CD4-positive, alpha-beta T cell (primary cell): Measurements from ENCODE around the gene ZCWPW1. TPM values are rescaled to one million over a fixed set of nuclear protein-coding genes. Genes with fewer than 3 reads are reported as not detected.
A peak's percentile ranks its signal among the peaks of the same experiment; 100 is the strongest.

Source experiments
- ATAC-seq: fragments of 200-7000 bp; cut with Tn5 transposase; one replicate; pipeline ENCODE4 v1.10.0; 2022; ENCODE audit warnings: mild to moderate bottlenecking; ENCODE audit not compliant: poor library complexity
- CTCF ChIA-PET: fragments of 350-600 bp; sonication (Branson Sonifier 250); formaldehyde crosslinking; loops from one replicate; lab custom pipeline; 2021; ENCODE audit warnings: antibody characterized with exemption, inconsistent platforms; lab: Charles Lee
- POLR2A ChIA-PET: fragments of 350-600 bp; sonication (Branson Sonifier 250); formaldehyde crosslinking; loops from one replicate; lab custom pipeline; 2021; ENCODE audit warnings: antibody characterized with exemption, inconsistent platforms; lab: Charles Lee
- DNase-seq, 14 experiments: peaks; one replicate each; pipeline ENCODE4 v3.0.0-alpha.2; 2013 to 2020; ENCODE audit warnings: mixed read lengths in 2 of 14
- H3K27ac ChIP-seq, 2 donors: one replicate each; pipeline versions ENCODE4 v1.5.1 to v1.7.0; 2013; ENCODE audit warnings: low read length in 2 of 2, low read depth in 1 of 2, mild to moderate bottlenecking in 1 of 2
- H3K27me3 ChIP-seq, 2 experiments: 1 replicate in 1 of 2; 2 replicates in 1 of 2; pipeline versions ENCODE4 v1.6.1 to v1.7.0; 2013; ENCODE audit warnings: low read length in 2 of 2, control low read depth in 1 of 2, mild to moderate bottlenecking in 1 of 2, moderate library complexity in 1 of 2; ENCODE audit not compliant: insufficient read depth in 2 of 2, control insufficient read depth in 1 of 2
- H3K36me3 ChIP-seq: one replicate; pipeline ENCODE4 v1.6.1; 2013; ENCODE audit warnings: low read length, control low read depth; ENCODE audit not compliant: insufficient read depth
- H3K4me1 ChIP-seq: one replicate; pipeline ENCODE4 v1.6.1; 2013; ENCODE audit warnings: low read length, control low read depth; ENCODE audit not compliant: insufficient read depth
- H3K4me3 ChIP-seq: one replicate; pipeline ENCODE4 v1.5.1; 2013; ENCODE audit warnings: mild to moderate bottlenecking, low read length, moderate library complexity
- H3K9me3 ChIP-seq, 2 experiments: 1 replicate in 1 of 2; 2 replicates in 1 of 2; pipeline versions ENCODE4 v1.6.1 to v1.7.0; 2013; ENCODE audit warnings: low read length in 2 of 2, mild to moderate bottlenecking in 2 of 2, control low read depth in 1 of 2, moderate library complexity in 1 of 2; ENCODE audit not compliant: control insufficient read depth in 1 of 2, insufficient read depth in 1 of 2
- H3K27ac Mint-ChIP-seq: one replicate; pipeline ENCODE4 v1.8.0; 2020; ENCODE audit warnings: mixed read lengths
- H3K27me3 Mint-ChIP-seq: one replicate; pipeline ENCODE4 v1.8.0; 2021; ENCODE audit warnings: mixed read lengths
- H3K36me3 Mint-ChIP-seq: one replicate; pipeline ENCODE4 v1.8.0; 2021; ENCODE audit warnings: low read depth, mixed read lengths
- H3K4me1 Mint-ChIP-seq: one replicate; pipeline ENCODE4 v1.8.0; 2021; ENCODE audit warnings: low read depth, mixed read lengths
- H3K4me3 Mint-ChIP-seq: one replicate; pipeline ENCODE4 v1.8.0; 2020; ENCODE audit warnings: mild to moderate bottlenecking, mixed read lengths
- H3K9me3 Mint-ChIP-seq: one replicate; pipeline ENCODE4 v1.8.0; 2020; ENCODE audit warnings: mixed read lengths
- intact Hi-C, 2 experiments: fragments of 100-400 bp; cut with DNase I in 1 of 2; cut with micrococcal nuclease in 1 of 2; formaldehyde crosslinking; loops; one replicate each; pipeline versions ENCODE4 v1.15.1 to v1.9.0; 2023 to 2025; cut with DNase I, micrococcal nuclease
- total RNA-seq, 174 experiments: library from RNA in 2 of 174; stranded (reverse) in 2 of 174; gene quantifications; one replicate each; pipeline ENCODE4 v1.2.3 and lab custom pipeline; 2021 to 2026
- TF ChIP-seq, protein P1 (sequence below): fragments of 200-600 bp; IDR thresholded peaks from one replicate; pipeline ENCODE4 v1.8.0; 2022; ENCODE audit warnings: antibody characterized with exemption, mild to moderate bottlenecking

The ZCWPW1 gene
- total RNA-seq, 2 experiments from 2014 or later = 4.4 to 6.5 TPM

DNA sequence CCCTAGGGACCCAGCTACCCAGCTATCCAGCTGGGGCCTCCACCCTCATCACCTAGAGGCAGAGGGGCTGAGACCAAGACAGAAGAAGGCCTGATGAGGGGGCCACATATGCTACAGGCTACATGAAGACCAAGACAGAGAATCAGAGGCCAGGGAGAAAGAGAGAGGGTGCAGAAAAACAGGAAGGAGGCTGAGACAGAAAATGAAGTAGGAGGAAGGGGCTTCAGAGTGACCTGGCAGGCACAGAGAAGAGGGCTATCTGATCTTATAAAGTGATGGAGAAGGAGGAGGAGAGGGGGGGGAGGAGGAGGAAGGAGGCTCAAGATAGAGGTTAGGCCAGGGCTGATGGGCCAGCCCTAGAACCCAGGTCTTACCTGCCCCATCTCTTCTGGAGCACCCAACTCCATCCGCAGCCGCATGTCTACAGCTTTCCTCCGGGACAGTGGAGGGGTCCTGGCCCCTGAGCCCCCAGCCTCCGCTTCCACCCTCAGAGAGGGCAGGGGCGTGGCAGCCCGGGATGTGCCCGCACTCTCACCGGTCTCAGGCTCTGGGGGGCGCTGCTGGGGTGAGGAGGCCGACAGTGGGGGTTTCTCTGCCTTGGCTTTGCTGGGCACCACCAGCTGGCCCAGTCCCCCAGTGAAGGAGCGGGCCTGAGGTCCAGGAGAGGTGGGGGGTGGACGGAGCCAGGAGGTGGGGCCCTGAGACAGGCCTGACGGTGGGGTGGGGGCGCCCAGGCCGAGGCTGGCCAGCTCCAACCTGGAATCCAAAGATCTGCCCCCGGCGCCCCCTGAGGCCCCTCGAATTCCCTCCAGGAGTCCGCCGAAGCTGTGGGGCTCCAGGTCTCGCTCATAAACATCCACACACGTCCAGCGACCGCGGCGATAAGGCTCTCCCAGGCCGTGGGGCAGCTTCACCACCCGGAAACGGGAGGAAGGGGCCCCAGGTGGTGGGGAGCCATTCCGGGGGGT, 48.7 kb upstream of the ZCWPW1 start:
- intact Hi-C loops = loop anchor here in 1 of 2 experiments (5.0 to 10.0 kb wide), 2 partner anchors 200 to 378 kb away; partner anchors contain the start of gene SLC12A9
- Histone ChIP-seq H3K27ac (peak overlapping the region; percentile 72 to 73), H3K36me3 (peaks cover 51% of the 10 kb centered on the region), H3K9me3 (no peaks in the 10 kb centered on the region), H3K4me1 (peaks cover 73% of the 10 kb centered on the region), H3K27me3 (no peaks in the 10 kb centered on the region), H3K4me3 (peak overlapping the region; percentile 100)
- TF ChIP-seq, protein P1, sequence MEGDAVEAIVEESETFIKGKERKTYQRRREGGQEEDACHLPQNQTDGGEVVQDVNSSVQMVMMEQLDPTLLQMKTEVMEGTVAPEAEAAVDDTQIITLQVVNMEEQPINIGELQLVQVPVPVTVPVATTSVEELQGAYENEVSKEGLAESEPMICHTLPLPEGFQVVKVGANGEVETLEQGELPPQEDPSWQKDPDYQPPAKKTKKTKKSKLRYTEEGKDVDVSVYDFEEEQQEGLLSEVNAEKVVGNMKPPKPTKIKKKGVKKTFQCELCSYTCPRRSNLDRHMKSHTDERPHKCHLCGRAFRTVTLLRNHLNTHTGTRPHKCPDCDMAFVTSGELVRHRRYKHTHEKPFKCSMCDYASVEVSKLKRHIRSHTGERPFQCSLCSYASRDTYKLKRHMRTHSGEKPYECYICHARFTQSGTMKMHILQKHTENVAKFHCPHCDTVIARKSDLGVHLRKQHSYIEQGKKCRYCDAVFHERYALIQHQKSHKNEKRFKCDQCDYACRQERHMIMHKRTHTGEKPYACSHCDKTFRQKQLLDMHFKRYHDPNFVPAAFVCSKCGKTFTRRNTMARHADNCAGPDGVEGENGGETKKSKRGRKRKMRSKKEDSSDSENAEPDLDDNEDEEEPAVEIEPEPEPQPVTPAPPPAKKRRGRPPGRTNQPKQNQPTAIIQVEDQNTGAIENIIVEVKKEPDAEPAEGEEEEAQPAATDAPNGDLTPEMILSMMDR = no peak
- POLR2A ChIA-PET = interaction anchor here (1.0 to 5.1 kb wide), 4 partner anchors 48 to 149 kb away, joined by 3 to 32 read pairs (median 5); partner anchors contain the start of genes AGFG2, MEPCE, MOSPD3 and ZCWPW1
- Mint-ChIP-seq H3K27ac (peak overlapping the region; percentile 86), H3K4me3 (peak overlapping the region; percentile 97), H3K36me3 (peaks cover 45% of the 10 kb centered on the region), H3K27me3 (no peaks in the 10 kb centered on the region), H3K4me1 (peaks cover 53% of the 10 kb centered on the region), H3K9me3 (no peaks in the 10 kb centered on the region)
- CTCF ChIA-PET = interaction anchor here (0.6 to 1.1 kb wide), 3 partner anchors 82 to 182 kb away, joined by 3 read pairs; partner anchors contain the start of gene FBXO24
- ATAC-seq (no peak), DNase-seq (peak in 12 of 14 experiments; percentile 23 to 59 (median 37))

DNA sequence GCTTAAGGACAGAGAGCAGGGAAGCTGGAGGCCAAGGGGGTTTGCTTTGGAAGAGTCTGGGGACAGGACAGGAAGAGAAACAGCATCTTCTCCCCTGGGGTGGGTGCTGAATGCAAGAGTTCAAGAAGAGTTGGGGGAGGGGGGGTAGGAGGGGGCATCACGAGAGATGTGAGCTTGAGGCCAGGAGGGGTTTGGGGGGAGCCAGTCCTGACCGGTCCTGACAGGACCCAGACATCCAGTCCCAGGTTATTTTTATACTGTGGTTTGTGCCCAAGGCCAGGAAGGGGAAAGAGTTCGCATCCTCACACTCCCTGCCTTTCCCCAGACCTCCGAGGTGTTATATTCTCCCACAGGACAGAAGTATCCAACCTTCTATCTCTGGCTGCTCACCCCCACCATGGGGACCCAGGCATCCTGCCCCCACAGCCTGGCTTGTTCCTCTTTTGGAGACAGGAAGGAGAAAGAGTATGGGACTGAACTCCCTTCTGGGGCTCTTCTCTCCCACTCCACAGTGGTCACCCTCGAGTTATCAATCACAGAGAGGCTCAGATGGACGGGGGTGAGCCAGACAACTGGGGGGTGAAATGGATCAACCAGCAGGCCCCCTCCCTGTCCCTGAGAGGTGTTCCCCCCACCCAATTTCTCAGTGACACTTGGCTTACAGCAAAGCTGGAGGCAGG, 47.7 kb upstream of the ZCWPW1 start:
- TF ChIP-seq, protein P1 = no peak
- intact Hi-C loops = loop anchor here in 1 of 2 experiments (5.0 to 10.0 kb wide), 2 partner anchors 201 to 379 kb away; partner anchors contain the start of gene SLC12A9
- Mint-ChIP-seq H3K4me1 (peaks cover 49% of the 10 kb centered on the region), H3K9me3 (no peaks in the 10 kb centered on the region), H3K27me3 (no peaks in the 10 kb centered on the region), H3K4me3 (peak overlapping the region; percentile 97), H3K36me3 (peaks cover 54% of the 10 kb centered on the region), H3K27ac (peak overlapping the region; percentile 86)
- H3K36me3 ChIP-seq = peaks cover 59% of the 10 kb centered on the region
- peaks cover 65% of the 10 kb centered on the region for H3K4me1 ChIP-seq
- no peaks in the 10 kb centered on the region for H3K9me3 ChIP-seq
- peak overlapping the region; percentile 100 for H3K4me3 ChIP-seq
- DNase-seq (no peak), ATAC-seq (no peak)
- POLR2A ChIA-PET = interaction anchor here (0.6 to 5.1 kb wide), 3 partner anchors 47 to 108 kb away, joined by 4 to 32 read pairs (median 4); partner anchors contain the start of genes MEPCE and ZCWPW1
- CTCF ChIA-PET = no interaction called here
- H3K27ac ChIP-seq = peak overlapping the region; percentile 64 to 66
- no peaks in the 10 kb centered on the region for H3K27me3 ChIP-seq

DNA sequence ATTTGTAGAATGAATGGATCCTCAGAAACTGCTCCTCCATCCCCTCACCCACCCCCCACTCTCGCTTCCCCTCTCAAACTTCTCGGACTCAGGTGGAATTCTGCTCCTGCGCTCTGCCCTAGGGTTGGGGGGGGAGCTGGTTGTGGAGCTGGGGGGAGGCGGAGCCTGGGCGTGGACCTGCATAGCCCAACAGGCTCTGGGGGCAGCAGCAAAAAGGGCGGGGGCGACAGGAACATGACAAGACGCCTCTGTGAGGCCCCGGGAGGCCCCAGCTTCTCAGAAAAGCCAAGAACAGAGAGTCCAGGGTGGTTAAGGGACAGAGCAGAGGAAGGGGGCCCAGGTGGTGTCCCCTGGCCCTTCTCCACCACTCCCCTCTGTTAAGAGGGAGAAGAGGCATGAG, 47.0 kb upstream of the ZCWPW1 start:
- no peaks in the 10 kb centered on the region for H3K27me3 Mint-ChIP-seq
- intact Hi-C loops = loop anchor here in 1 of 2 experiments (5.0 to 10.0 kb wide), 2 partner anchors 202 to 379 kb away; partner anchors contain the start of gene SLC12A9

More for the DNA sequence above, 47.0 kb upstream of the ZCWPW1 start:
- POLR2A ChIA-PET = interaction anchor here (0.6 to 5.1 kb wide), 4 partner anchors 46 to 109 kb away, joined by 3 to 32 read pairs (median 4); partner anchors contain the start of genes MEPCE and ZCWPW1
- Histone ChIP-seq H3K4me1 (peaks cover 64% of the 10 kb centered on the region), H3K4me3 (peak overlapping the region; percentile 100), H3K36me3 (peaks cover 62% of the 10 kb centered on the region), H3K27me3 (no peaks in the 10 kb centered on the region), H3K27ac (peak overlapping the region; percentile 64 to 66), H3K9me3 (no peaks in the 10 kb centered on the region)
- TF ChIP-seq, protein P1 = no peak
- CTCF ChIA-PET = no interaction called here
- DNase-seq (peak in 1 of 14 experiments; percentile 30), ATAC-seq (no peak)
- Mint-ChIP-seq H3K27ac (peak overlapping the region; percentile 86), H3K4me3 (peak overlapping the region; percentile 97), H3K36me3 (peaks cover 59% of the 10 kb centered on the region), H3K9me3 (no peaks in the 10 kb centered on the region), H3K4me1 (peaks cover 52% of the 10 kb centered on the region)
